Duodenal mucosa (tissue), 2 donors: Measurements from ENCODE around the gene NOSTRIN.

Source experiments
- H3K27ac ChIP-seq: one replicate; pipeline ENCODE4 v1.7.0; 2013; ENCODE audit warnings: low read depth, low read length
- H3K27me3 ChIP-seq, 2 donors: one replicate each; pipeline ENCODE4 v1.7.0; 2013; ENCODE audit warnings: low read length in 2 of 2, control low read depth in 1 of 2; ENCODE audit not compliant: insufficient read depth in 2 of 2, control insufficient read depth in 1 of 2
- H3K36me3 ChIP-seq, 2 donors: one replicate each; pipeline ENCODE4 v1.7.0; 2013; ENCODE audit warnings: low read length in 2 of 2, control low read depth in 1 of 2; ENCODE audit not compliant: insufficient read depth in 2 of 2, control insufficient read depth in 1 of 2
- H3K4me1 ChIP-seq, 2 donors: one replicate each; pipeline ENCODE4 v1.7.0; 2013; ENCODE audit warnings: low read length in 2 of 2, control low read depth in 1 of 2; ENCODE audit not compliant: insufficient read depth in 2 of 2, control insufficient read depth in 1 of 2
- H3K4me3 ChIP-seq, 2 donors: one replicate each; pipeline ENCODE4 v1.7.0; 2013; ENCODE audit warnings: low read length in 2 of 2, low read depth in 1 of 2
- H3K9ac ChIP-seq, 2 donors: one replicate each; pipeline ENCODE4 v1.7.0; 2013; ENCODE audit warnings: low read length in 2 of 2, low read depth in 1 of 2
- H3K9me3 ChIP-seq, 2 donors: one replicate each; pipeline ENCODE4 v1.7.0; 2013; ENCODE audit warnings: low read length in 2 of 2, control low read depth in 1 of 2; ENCODE audit not compliant: control insufficient read depth in 1 of 2

NOSTRIN gene

GRCh38 chr2:168895771-168896170 is 93.3 kb downstream of the NOSTRIN start:
- Histone ChIP-seq H3K4me3 (no peak overlapping the region), H3K27me3 (no peaks in the 10 kb centered on the region), H3K36me3 (no peaks in the 10 kb centered on the region), H3K9ac (no peak overlapping the region), H3K9me3 (no peaks in the 10 kb centered on the region), H3K4me1 (peaks cover 0 to 1% of the 10 kb centered on the region in 2 donors), H3K27ac (no peak overlapping the region)

GRCh38 chr2:168896783-168897182 is 94.3 kb downstream of the NOSTRIN start:
- Histone ChIP-seq H3K36me3 (no peaks in the 10 kb centered on the region), H3K27me3 (no peaks in the 10 kb centered on the region), H3K9me3 (no peaks in the 10 kb centered on the region), H3K9ac (no peak overlapping the region), H3K4me3 (no peak overlapping the region), H3K4me1 (no peaks in the 10 kb centered on the region), H3K27ac (no peak overlapping the region)

- H3K27me3 ChIP-seq, result no peaks in the 10 kb centered on the region
- no peak overlapping the region for H3K4me3 ChIP-seq
- H3K36me3 ChIP-seq, result no peaks in the 10 kb centered on the region
- no peaks in the 10 kb centered on the region for H3K4me1 ChIP-seq
- H3K27ac ChIP-seq, result no peak overlapping the region
- no peaks in the 10 kb centered on the region for H3K9me3 ChIP-seq
- no peak overlapping the region for H3K9ac ChIP-seq
Observed at GRCh38 chr2:168897449-168897848, 95.0 kb downstream of the NOSTRIN start.

- Histone ChIP-seq H3K4me1 (no peaks in the 10 kb centered on the region), H3K9ac (no peak within 1 kb of the TSS), H3K9me3 (no peaks in the 10 kb centered on the region), H3K36me3 (no peaks in the 10 kb centered on the region), H3K4me3 (no peak within 1 kb of the TSS), H3K27me3 (peaks cover 0 to 7% of the 10 kb centered on the region in 2 donors), H3K27ac (no peak within 1 kb of the TSS)
Observed at GRCh38 chr2:168901003-168901402, 98.6 kb downstream of the NOSTRIN start, which contains the start of gene G6PC2. Gene G6PC2 (plus strand): TSS chr2:168901291. CDS start chr2:168901332, 41 bp downstream.

- H3K4me1 ChIP-seq, result no peaks in the 10 kb centered on the region
- H3K4me3 ChIP-seq, result no peak overlapping the region
- H3K36me3 ChIP-seq, result no peaks in the 10 kb centered on the region
- no peak overlapping the region for H3K27ac ChIP-seq
- peaks cover 0 to 7% of the 10 kb centered on the region in 2 donors for H3K27me3 ChIP-seq
- no peak overlapping the region for H3K9ac ChIP-seq
- H3K9me3 ChIP-seq, result no peaks in the 10 kb centered on the region
Observed at GRCh38 chr2:168903888-168904287, 101.5 kb downstream of the NOSTRIN start.

GRCh38 chr2:168904358-168904757 is 101.9 kb downstream of the NOSTRIN start:
- Histone ChIP-seq H3K36me3 (no peaks in the 10 kb centered on the region), H3K4me3 (no peak overlapping the region), H3K27ac (no peak overlapping the region), H3K9me3 (no peaks in the 10 kb centered on the region), H3K27me3 (peaks cover 0 to 7% of the 10 kb centered on the region in 2 donors), H3K9ac (no peak overlapping the region), H3K4me1 (no peaks in the 10 kb centered on the region)

GRCh38 chr2:168907940-168908662 is 105.7 kb downstream of the NOSTRIN start:
- Histone ChIP-seq H3K4me3 (no peak overlapping the region), H3K9me3 (no peaks in the 10 kb centered on the region), H3K27me3 (peaks cover 2 to 7% of the 10 kb centered on the region in 2 donors), H3K9ac (no peak overlapping the region), H3K4me1 (no peaks in the 10 kb centered on the region), H3K36me3 (no peaks in the 10 kb centered on the region), H3K27ac (no peak overlapping the region)

- Histone ChIP-seq H3K4me1 (no peaks in the 10 kb centered on the region), H3K27me3 (peaks cover 2 to 5% of the 10 kb centered on the region in 2 donors), H3K9me3 (no peaks in the 10 kb centered on the region), H3K4me3 (no peak overlapping the region), H3K27ac (no peak overlapping the region), H3K36me3 (no peaks in the 10 kb centered on the region), H3K9ac (no peak overlapping the region)
Observed at GRCh38 chr2:168910330-168910729, 107.9 kb downstream of the NOSTRIN start.

GRCh38 chr2:168912466-168912865 is 110.0 kb downstream of the NOSTRIN start:
- Histone ChIP-seq H3K4me3 (no peak overlapping the region), H3K27ac (no peak overlapping the region), H3K9ac (no peak overlapping the region)

GRCh38 chr2:168912901-168913369 is 110.5 kb downstream of the NOSTRIN start:
- peaks cover 2 to 5% of the 10 kb centered on the region in 2 donors for H3K27me3 ChIP-seq
- H3K27ac ChIP-seq, result no peak overlapping the region
- H3K9me3 ChIP-seq, result peaks cover 0 to 5% of the 10 kb centered on the region in 2 donors
- no peaks in the 10 kb centered on the region for H3K4me1 ChIP-seq
- H3K4me3 ChIP-seq, result peak overlapping the region; percentile 16 to 55
- H3K36me3 ChIP-seq, result no peaks in the 10 kb centered on the region
- H3K9ac ChIP-seq, result no peak overlapping the region

More at GRCh38 chr2:168912466-168912865, 110.0 kb downstream of the NOSTRIN start:
- H3K36me3 ChIP-seq, result no peaks in the 10 kb centered on the region
- H3K9me3 ChIP-seq, result peaks cover 0 to 5% of the 10 kb centered on the region in 2 donors
- peaks cover 2 to 5% of the 10 kb centered on the region in 2 donors for H3K27me3 ChIP-seq
- H3K4me1 ChIP-seq, result no peaks in the 10 kb centered on the region
